GM21367 (cell line): ENCODE data around the gene CELF1.

Source experiments
- ATAC-seq: cut with Tn5 transposase; IDR thresholded peaks from one replicate; pipeline ENCODE4 v1.9.1; 2021; ENCODE audit not compliant: unreplicated experiment

The CELF1 gene

GRCh38 chr11:47426062-47426956 lies 126.6 kb downstream of the CELF1 start, which contains the start of gene PSMC3:
TSS of gene PSMC3 (minus strand) at chr11:47426439. CDS start at chr11:47426279, 160 bp downstream.
- ATAC-seq = peak; percentile 84

DNA sequence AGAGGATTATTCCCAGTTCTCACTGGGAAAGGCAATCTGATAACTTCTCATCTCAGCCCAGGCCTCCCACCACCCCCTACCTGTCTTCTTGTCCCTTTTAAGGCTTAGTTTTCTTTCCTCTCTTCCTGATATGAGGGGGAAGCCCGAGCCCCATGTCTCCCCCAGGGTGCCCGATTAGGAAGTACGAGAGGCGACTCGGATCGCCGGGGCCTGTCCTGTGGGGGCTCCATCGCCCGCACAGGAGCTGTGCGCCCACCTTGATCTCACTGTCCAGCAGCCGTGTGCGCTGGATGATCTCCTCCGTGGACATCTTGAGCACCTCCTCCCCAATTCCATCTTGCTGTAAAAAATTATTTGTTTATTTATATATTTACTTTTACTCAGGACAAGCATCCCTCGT lies 127.3 kb downstream of the CELF1 start:
- no peak for ATAC-seq

GRCh38 chr11:47418454-47419259 lies 134.3 kb downstream of the CELF1 start:
- ATAC-seq = no peak

DNA sequence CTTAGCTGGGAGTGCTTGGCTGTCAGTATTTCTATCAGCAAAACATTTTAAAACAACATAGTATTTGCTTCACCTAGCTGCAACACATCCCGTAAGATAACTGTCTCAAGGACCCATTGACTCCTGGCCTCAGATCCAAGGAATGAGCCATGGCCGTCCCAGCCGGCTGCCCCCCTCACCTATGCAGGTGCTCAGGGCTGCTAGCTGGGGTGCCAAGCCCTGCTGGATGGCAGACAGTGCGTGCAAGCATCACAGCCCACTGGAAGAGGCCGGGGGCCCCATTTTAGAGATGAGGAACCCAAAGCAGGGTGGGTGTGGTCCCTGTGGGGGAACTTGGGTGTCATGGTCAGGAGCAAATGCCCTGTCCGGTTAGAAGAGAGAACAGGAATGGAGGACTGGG lies 135.2 kb downstream of the CELF1 start:
- ATAC-seq = no peak

GRCh38 chr11:47415949-47416472 lies 136.9 kb downstream of the CELF1 start:
- no peak for ATAC-seq
